Bronchial epithelial cell (primary cell): ENCODE measurements around the gene MYRIP. TPM values are rescaled to one million over a fixed set of nuclear protein-coding genes. Genes with fewer than 3 reads are reported as not detected.

Experiments
- DNase-seq: peaks from one replicate; pipeline ENCODE4 v3.0.0-alpha.2; 2010; ENCODE audit warnings: low read depth
- FAIRE-seq: peaks from 2 replicates; lab custom pipeline; 2011; peaks lifted over from hg19 to GRCh38; lab: Jason Lieb, UNC
- H3K27me3 ChIP-seq: 2 replicates; pipeline ENCODE4 v1.5.1; 2011; ENCODE audit warnings: low read length; ENCODE audit not compliant: control insufficient read depth, insufficient read depth
- H3K36me3 ChIP-seq: 2 replicates; pipeline ENCODE4 v1.5.1; 2011; ENCODE audit warnings: low read length; ENCODE audit not compliant: control insufficient read depth, insufficient read depth
- H3K4me3 ChIP-seq: 2 replicates; pipeline ENCODE4 v1.5.1; 2011; ENCODE audit warnings: mild to moderate bottlenecking, low read depth, low read length, control low read depth
- CTCF ChIP-seq: IDR thresholded peaks from 2 replicates; pipeline ENCODE4 v1.5.1; 2011; ENCODE audit warnings: mild to moderate bottlenecking, moderate library complexity, low read length, control low read depth, inconsistent platforms; ENCODE audit not compliant: insufficient read depth, severe bottlenecking
- total RNA-seq: library from RNA; depleted of rRNA; stranded (reverse); fragments of >200 nt; gene quantifications from 2 replicates; pipeline ENCODE4 v1.2.1, GENCODE V29; 2014

The MYRIP gene
- total RNA-seq, 1 donor from 2014 or later: not detected

GRCh38 chr3:39900462-39901002 lies 91.1 kb downstream of the MYRIP start:
- Histone ChIP-seq H3K36me3 (no peaks in the 10 kb centered on the region), H3K27me3 (no peaks in the 10 kb centered on the region), H3K4me3 (no peak overlapping the region)
- TF ChIP-seq CTCF: no peak
- FAIRE-seq: no peak
- peak; percentile 47 for DNase-seq

GRCh38 chr3:39903253-39903652 lies 93.8 kb downstream of the MYRIP start:
- DNase-seq (no peak), FAIRE-seq (no peak)
- TF ChIP-seq CTCF: no peak
- H3K36me3 ChIP-seq: no peaks in the 10 kb centered on the region
- no peak overlapping the region for H3K4me3 ChIP-seq
- H3K27me3 ChIP-seq: no peaks in the 10 kb centered on the region

- H3K4me3 ChIP-seq: no peak overlapping the region
- no peaks in the 10 kb centered on the region for H3K36me3 ChIP-seq
- FAIRE-seq (no peak), DNase-seq (no peak)
- no peaks in the 10 kb centered on the region for H3K27me3 ChIP-seq
- no peak for TF ChIP-seq CTCF
Observed at GRCh38 chr3:39905788-39906187, 96.4 kb downstream of the MYRIP start.

- no peaks in the 10 kb centered on the region for H3K36me3 ChIP-seq
- FAIRE-seq (no peak), DNase-seq (no peak)
- no peaks in the 10 kb centered on the region for H3K27me3 ChIP-seq
- TF ChIP-seq CTCF: no peak
- no peak overlapping the region for H3K4me3 ChIP-seq
Observed at GRCh38 chr3:39907981-39908380, 98.6 kb downstream of the MYRIP start.

- FAIRE-seq (no peak), DNase-seq (no peak)
- H3K36me3 ChIP-seq: no peaks in the 10 kb centered on the region
- H3K4me3 ChIP-seq: no peak overlapping the region
- no peak for TF ChIP-seq CTCF
- no peaks in the 10 kb centered on the region for H3K27me3 ChIP-seq
Observed at GRCh38 chr3:39910135-39910534, 100.7 kb downstream of the MYRIP start.
